HG03039 (cell line): ENCODE measurements around the gene STK10.

Experiments used
- ATAC-seq: cut with Tn5 transposase; IDR thresholded peaks from one replicate; pipeline ENCODE4 v1.9.1; 2021; ENCODE audit warnings: mild to moderate bottlenecking, moderate library complexity; ENCODE audit not compliant: unreplicated experiment

The STK10 gene

DNA sequence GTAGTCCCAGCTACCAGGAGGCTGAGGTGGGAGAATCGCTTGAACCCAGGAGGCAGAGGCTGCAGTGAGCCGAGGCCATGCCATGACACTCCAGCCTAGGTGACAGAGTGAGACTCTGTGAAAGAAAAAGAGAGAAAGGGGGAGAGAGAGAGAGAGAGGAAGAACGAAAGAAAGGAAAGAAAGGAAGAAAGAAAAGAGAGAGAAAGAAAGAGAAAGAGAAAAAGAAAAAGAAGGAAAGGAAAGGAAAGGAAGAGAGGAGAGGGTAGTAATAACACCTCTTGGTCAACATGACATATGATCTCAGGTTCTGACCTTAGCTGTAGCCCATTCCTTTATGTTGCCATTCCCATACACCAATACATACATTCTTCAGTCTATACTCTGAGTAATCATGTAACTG, 195.7 kb downstream of the STK10 start:
- no peak for ATAC-seq
